HepG2 (cell line): ENCODE measurements around the gene SLC29A2. TPM values are rescaled to one million over a fixed set of nuclear protein-coding genes. Genes with fewer than 3 reads are reported as not detected.

Source experiments
- CCAR2 ChIP-seq: fragments of 200-400 bp; formaldehyde crosslinking; optimal IDR thresholded peaks from 2 replicates; pipeline ENCODE3; 2018; ENCODE audit warnings: low read depth, mild to moderate bottlenecking, low read length, moderate library complexity
- HINFP ChIP-seq: sonication (generic); formaldehyde crosslinking; IDR thresholded peaks from 2 replicates; pipeline ENCODE4 v1.4.0; 2020; ENCODE audit warnings: low read depth, mild to moderate bottlenecking, missing genetic modification reagents
- IKZF5 ChIP-seq: IDR thresholded peaks from 2 replicates; pipeline ENCODE4 v1.6.1; 2018; ENCODE audit warnings: missing genetic modification reagents, mild to moderate bottlenecking, missing compliant biosample characterization
- KLF16 ChIP-seq, 2 experiments: sonication (generic) in 1 of 2; formaldehyde crosslinking in 1 of 2; IDR thresholded peaks; 2 replicates each; pipeline versions ENCODE4 v1.6.1 to v1.8.0; 2016 to 2023; ENCODE audit warnings: missing genetic modification reagents in 2 of 2, missing compliant biosample characterization in 1 of 2
- MXI1 ChIP-seq: IDR thresholded peaks from 3 replicates; pipeline ENCODE4 v1.6.1; 2012; ENCODE audit warnings: low read depth, low read length, inconsistent platforms, borderline replicate concordance
- PCBP2 ChIP-seq: fragments of 200-400 bp; formaldehyde crosslinking; optimal IDR thresholded peaks from 2 replicates; pipeline ENCODE3; 2018; ENCODE audit warnings: low read length, low read depth; ENCODE audit not compliant: poor library complexity, severe bottlenecking
- PTBP1 ChIP-seq: fragments of 200-400 bp; formaldehyde crosslinking; IDR thresholded peaks from 2 replicates; pipeline ENCODE4 v1.6.1; 2018; ENCODE audit warnings: low read length, low read depth; ENCODE audit not compliant: poor library complexity, severe bottlenecking
- SMAD3 ChIP-seq: sonication (generic); formaldehyde crosslinking; IDR thresholded peaks from 2 replicates; pipeline ENCODE4 v1.4.0; 2020; ENCODE audit warnings: missing genetic modification reagents
- SNRNP70 ChIP-seq: fragments of 200-400 bp; formaldehyde crosslinking; IDR thresholded peaks from 2 replicates; pipeline ENCODE4 v1.6.1; 2017; ENCODE audit warnings: mild to moderate bottlenecking, low read depth, low read length, moderate library complexity
- SRSF9 ChIP-seq: fragments of 200-400 bp; formaldehyde crosslinking; IDR thresholded peaks from 2 replicates; pipeline ENCODE4 v1.6.1; 2018; ENCODE audit warnings: borderline replicate concordance, mild to moderate bottlenecking, low read depth, low read length; ENCODE audit not compliant: insufficient read depth, poor library complexity, severe bottlenecking
- TOPORS ChIP-seq: sonication (generic); formaldehyde crosslinking; IDR thresholded peaks from 2 replicates; pipeline ENCODE4 v1.8.0; 2023; ENCODE audit warnings: mild to moderate bottlenecking, missing genetic modification reagents
- U2AF2 ChIP-seq: fragments of 200-400 bp; formaldehyde crosslinking; IDR thresholded peaks from 2 replicates; pipeline ENCODE4 v1.6.1; 2017; ENCODE audit warnings: low read depth, mild to moderate bottlenecking, low read length
- ZBTB10 ChIP-seq: sonication (generic); formaldehyde crosslinking; IDR thresholded peaks from 2 replicates; pipeline ENCODE4 v1.4.0; 2020; ENCODE audit warnings: missing genetic modification reagents, borderline replicate concordance
- ZBTB33 ChIP-seq: sonication (generic); formaldehyde crosslinking; IDR thresholded peaks from 2 replicates; pipeline ENCODE4 v1.4.0; 2020; ENCODE audit warnings: missing genetic modification reagents
- ZFP1 ChIP-seq: IDR thresholded peaks from 2 replicates; pipeline ENCODE4 v1.6.1; 2016
- ZNF136 ChIP-seq: sonication (generic); formaldehyde crosslinking; IDR thresholded peaks from 2 replicates; pipeline ENCODE4 v1.8.1; 2022; ENCODE audit warnings: low read depth, mild to moderate bottlenecking, moderate library complexity, missing genetic modification reagents
- ZNF33B ChIP-seq: sonication (generic); formaldehyde crosslinking; IDR thresholded peaks from 2 replicates; pipeline ENCODE4 v1.5.1; 2020; ENCODE audit warnings: mild to moderate bottlenecking, missing genetic modification reagents
- ZNF510 ChIP-seq: sonication (generic); formaldehyde crosslinking; IDR thresholded peaks from 2 replicates; pipeline ENCODE4 v1.4.0; 2020; ENCODE audit warnings: low read depth, mild to moderate bottlenecking, missing genetic modification reagents
- ZNF547 ChIP-seq: sonication (generic); formaldehyde crosslinking; IDR thresholded peaks from 2 replicates; pipeline ENCODE4 v1.5.1; 2020; ENCODE audit warnings: mild to moderate bottlenecking, missing genetic modification reagents
- ZNF558 ChIP-seq: sonication (generic); formaldehyde crosslinking; IDR thresholded peaks from 2 replicates; pipeline ENCODE4 v1.9.0; 2022; ENCODE audit warnings: mild to moderate bottlenecking, missing genetic modification reagents, borderline replicate concordance
- ZNF672 ChIP-seq: sonication (generic); formaldehyde crosslinking; IDR thresholded peaks from 2 replicates; pipeline ENCODE4 v1.8.1; 2022; ENCODE audit warnings: missing genetic modification reagents
- ZNF761 ChIP-seq: sonication (generic); formaldehyde crosslinking; conservative IDR thresholded peaks from 2 replicates; pipeline ENCODE4 v1.4.0; 2020; ENCODE audit warnings: mild to moderate bottlenecking, missing genetic modification reagents
- polyA plus RNA-seq, 8 experiments: library from polyadenylated mRNA; depleted of rRNA in 3 of 8; stranded (reverse) in 7 of 8; unstranded in 1 of 8; fragments of >200 nt; fragmentation: Illumina TruSeq in 4 of 8; extraction: Trizol in 4 of 8; gene quantifications; 2 replicates each; pipeline versions ENCODE4 v1.2.1 to v1.2.3, GENCODE V29; 2011 to 2016; ENCODE audit warnings: low read depth in 4 of 8, missing spikeins in 1 of 8, mixed read lengths in 1 of 8; ENCODE audit not compliant: insufficient read depth in 1 of 8
- total RNA-seq, 5 experiments: library from RNA; depleted of rRNA; stranded (reverse); fragments of >200 nt; fragmentation: Illumina TruSeq; extraction: Trizol; gene quantifications; 2 replicates each; pipeline ENCODE4 v1.2.3, GENCODE V29; 2016; ENCODE audit warnings: low read depth in 1 of 5

Gene SLC29A2
- total and polyA plus RNA-seq, 2 of the 13 experiments (the other 11 are each of a cell fraction or from before 2014, with no cell fraction given) = 0.63 to 0.66 TPM

- no peak; the same call in 1 of the 2 replicates for TF ChIP-seq IKZF5 (CRISPR knock-in tag)
- TF ChIP-seq MXI1 = peak; percentile 61; the same call in 1 of the 3 replicates
- TF ChIP-seq ZNF33B (CRISPR knock-in tag) = no peak
- TF ChIP-seq ZNF547 (CRISPR knock-in tag) = no peak
- TF ChIP-seq ZBTB33 (CRISPR knock-in tag) = no peak
- no peak for TF ChIP-seq TOPORS (CRISPR knock-in tag)
- TF ChIP-seq ZNF136 (CRISPR knock-in tag) = no peak
- no peak for TF ChIP-seq HINFP (CRISPR knock-in tag)
- no peak for TF ChIP-seq PCBP2
- no peak for TF ChIP-seq CCAR2
- TF ChIP-seq SRSF9 = no peak
- no peak for TF ChIP-seq SNRNP70
- no peak for TF ChIP-seq ZFP1 (CRISPR knock-in tag)
- peak; percentile 37; the same call in 1 of the 2 replicates for TF ChIP-seq ZBTB10 (CRISPR knock-in tag)
- TF ChIP-seq SMAD3 (CRISPR knock-in tag) = 0 out of 2 replicates have a peak, but pooled peaks have one; percentile 16
- no peak for TF ChIP-seq ZNF672
- no peak for TF ChIP-seq ZNF558
- TF ChIP-seq ZNF761 (CRISPR knock-in tag) = no peak
- no peak for TF ChIP-seq KLF16 (CRISPR knock-in tag; IDR thresholded peaks at IDR 0.05)
- TF ChIP-seq PTBP1 = no peak
- TF ChIP-seq U2AF2 = no peak
- TF ChIP-seq ZNF510 = no peak; the same call in 1 of the 2 replicates
These were observed 58.8 kb downstream of the SLC29A2 start (continued) for GRCh38 chr11:66312549-66313320.
